Stomach (tissue), 4 donors: ENCODE results near the gene KRT24.

ENCODE experiments used
- EP300 ChIP-seq: sonication (generic); formaldehyde crosslinking; IDR thresholded peaks from one replicate; pipeline ENCODE4 v1.6.1; 2017; ENCODE audit warnings: antibody characterized with exemption
- POLR2A ChIP-seq, 4 donors: fragments of 450-650 bp; IDR thresholded peaks; one replicate each; pipeline ENCODE4 v1.6.1; 2016; ENCODE audit warnings: antibody characterized with exemption in 4 of 4, control low read depth in 2 of 4, mild to moderate bottlenecking in 1 of 4, moderate library complexity in 1 of 4

DNA sequence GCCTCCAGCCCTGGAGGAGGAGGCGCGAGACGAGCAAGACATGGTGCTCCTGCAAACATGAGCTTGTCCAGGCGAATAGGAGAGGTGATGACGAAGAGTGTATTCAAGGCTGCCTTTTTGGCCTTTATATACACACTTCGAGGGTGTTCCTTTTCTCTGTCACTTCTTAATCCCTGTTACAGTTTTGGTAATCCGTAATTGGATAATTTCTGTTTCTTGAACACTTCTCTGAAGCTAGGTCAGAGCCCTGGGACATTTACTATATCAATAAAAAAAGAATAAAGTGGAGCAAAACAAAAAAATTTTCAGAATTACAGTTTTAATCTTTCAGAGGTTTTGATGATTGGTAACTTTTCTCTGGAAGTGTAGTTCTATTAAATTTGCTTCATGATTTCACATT is at the start of gene KRT24:
- TF ChIP-seq EP300 = no peak
- no peak for TF ChIP-seq POLR2A (IDR thresholded peaks at IDR 0.05)
